Measurements from ENCODE around the gene GNA12.

- no peak for TF ChIP-seq YY1 (IDR thresholded peaks at IDR 0.05; ENCODE audit: low read depth, low read length)
- no peak for TF ChIP-seq SPI1 (IDR thresholded peaks at IDR 0.05; ENCODE audit: borderline replicate concordance, insufficient read depth, low read depth, low read length)
- TF ChIP-seq CTCF (IDR thresholded peaks at IDR 0.05 in 2 of 3, conservative IDR thresholded peaks at IDR 0.05 in 1 of 3; ENCODE audit: control insufficient read depth in 2 of 3, extremely low read depth in 1 of 3, insufficient read depth in 1 of 3, low read depth in 3 of 3, low read length in 3 of 3), result no peak
- no peak for TF ChIP-seq TCF12 (IDR thresholded peaks at IDR 0.05; ENCODE audit: low read depth, low read length)
- TF ChIP-seq CEBPZ (IDR thresholded peaks at IDR 0.05; ENCODE audit: low read depth, low read length), result no peak
- TF ChIP-seq STAT3 (IDR thresholded peaks at IDR 0.05; ENCODE audit: low read depth, low read length), result no peak
- TF ChIP-seq ZBTB33 (IDR thresholded peaks at IDR 0.05), result no peak
These were observed 6.0 kb upstream of the GNA12 start for GRCh38 chr7:2849941-2850766.
